ENCODE measurements around the gene PNRC2.

- no peak for TF ChIP-seq ZNF565 (CRISPR knock-in tag; conservative IDR thresholded peaks at IDR 0.05; ENCODE audit: low read depth)
- TF ChIP-seq ZFP30 (CRISPR knock-in tag; IDR thresholded peaks at IDR 0.05), result no peak
- TF ChIP-seq ZFP3 (CRISPR knock-in tag; IDR thresholded peaks at IDR 0.05), result no peak
- no peak for TF ChIP-seq PATZ1 (CRISPR knock-in tag; IDR thresholded peaks at IDR 0.05; ENCODE audit: borderline replicate concordance)
- no peak for TF ChIP-seq CREB5 (CRISPR knock-in tag; IDR thresholded peaks at IDR 0.05; ENCODE audit: low read depth)
- no peak for TF ChIP-seq ARNTL (CRISPR knock-in tag; IDR thresholded peaks at IDR 0.05; ENCODE audit: borderline replicate concordance, low read depth)
- TF ChIP-seq ZC3H10 (CRISPR knock-in tag; IDR thresholded peaks at IDR 0.05), result no peak
- TF ChIP-seq TCF4 (CRISPR knock-in tag; IDR thresholded peaks at IDR 0.05; ENCODE audit: borderline replicate concordance), result no peak
Observed at GRCh38 chr1:23977187-23977853, 17.7 kb downstream of the PNRC2 start.

Data from SK-N-SH treated with all-trans-retinoic acid at 6 μM for 48 hours (cell line).